HepG2 (cell line): ENCODE results near the gene RIN3. TPM values are rescaled to one million over a fixed set of nuclear protein-coding genes. Genes with fewer than 3 reads are reported as not detected.

Experiments
- ATF4 ChIP-seq, 2 experiments: fragments of 450-650 bp in 1 of 2; sonication (generic) in 1 of 2; formaldehyde crosslinking; IDR thresholded peaks; 2 replicates each; pipeline versions ENCODE4 v1.5.0 to v1.8.0; 2020 to 2022; ENCODE audit warnings: mild to moderate bottlenecking in 1 of 2, missing genetic modification reagents in 1 of 2
- CBX2 ChIP-seq, 2 experiments: fragments of 200-600 bp in 1 of 2; sonication (generic); formaldehyde crosslinking in 1 of 2; IDR thresholded peaks; 2 replicates each; pipeline versions ENCODE4 v1.7.0 to v1.8.1; 2018 to 2022; ENCODE audit warnings: low read depth in 2 of 2, low read length in 1 of 2, mild to moderate bottlenecking in 1 of 2, missing genetic modification reagents in 1 of 2
- GABPA ChIP-seq, 2 experiments: IDR thresholded peaks; 2 replicates each; pipeline ENCODE4 v1.6.1; 2011 to 2016; ENCODE audit warnings: low read depth in 2 of 2, low read length in 1 of 2, missing biosample characterization in 1 of 2, missing genetic modification characterization in 1 of 2
- HOXD1 ChIP-seq: sonication (generic); formaldehyde crosslinking; IDR thresholded peaks from 2 replicates; pipeline ENCODE4 v1.5.0; 2020; ENCODE audit warnings: missing genetic modification reagents
- ZHX2 ChIP-seq, 2 experiments: sonication (generic) in 1 of 2; formaldehyde crosslinking in 1 of 2; IDR thresholded peaks; 2 replicates each; pipeline versions ENCODE4 v1.6.1 to v1.9.0; 2014 to 2022; ENCODE audit warnings: antibody characterized with exemption in 1 of 2, borderline replicate concordance in 1 of 2, inconsistent platforms in 1 of 2, low read depth in 1 of 2, missing genetic modification reagents in 1 of 2
- ZNF609 ChIP-seq: sonication (generic); formaldehyde crosslinking; IDR thresholded peaks from 2 replicates; pipeline ENCODE4 v1.4.0; 2020; ENCODE audit warnings: mild to moderate bottlenecking, missing genetic modification reagents, borderline replicate concordance
- ZNF646 ChIP-seq: sonication (generic); formaldehyde crosslinking; IDR thresholded peaks from 2 replicates; pipeline ENCODE4 v1.9.0; 2021; ENCODE audit warnings: mild to moderate bottlenecking, missing genetic modification reagents
- polyA plus RNA-seq, 8 experiments: library from polyadenylated mRNA; depleted of rRNA in 3 of 8; stranded (reverse) in 7 of 8; unstranded in 1 of 8; fragments of >200 nt; fragmentation: Illumina TruSeq in 4 of 8; extraction: Trizol in 4 of 8; gene quantifications; 2 replicates each; pipeline versions ENCODE4 v1.2.1 to v1.2.3, GENCODE V29; 2011 to 2016; ENCODE audit warnings: low read depth in 4 of 8, missing spikeins in 1 of 8, mixed read lengths in 1 of 8; ENCODE audit not compliant: insufficient read depth in 1 of 8
- total RNA-seq, 5 experiments: library from RNA; depleted of rRNA; stranded (reverse); fragments of >200 nt; fragmentation: Illumina TruSeq; extraction: Trizol; gene quantifications; 2 replicates each; pipeline ENCODE4 v1.2.3, GENCODE V29; 2016; ENCODE audit warnings: low read depth in 1 of 5

Gene RIN3
- total and polyA plus RNA-seq, 2 of the 13 experiments (the other 11 are each of a cell fraction or from before 2014, with no cell fraction given), result 2.3 to 3.6 TPM

GRCh38 chr14:92556863-92557543 lies 43.4 kb downstream of the RIN3 start (continued):
- TF ChIP-seq ZNF646 (CRISPR knock-in tag) (no peak), HOXD1 (no peak), GABPA (IDR thresholded peaks at IDR 0.05; ENCODE audit: low read depth, low read length) (no peak), GABPA (CRISPR knock-in tag; IDR thresholded peaks at IDR 0.05; ENCODE audit: low read depth) (no peak), ZHX2 (IDR thresholded peaks at IDR 0.05; ENCODE audit: low read depth) (no peak), ZHX2 (CRISPR knock-in tag; IDR thresholded peaks at IDR 0.05; ENCODE audit: borderline replicate concordance) (no peak), ZNF609 (CRISPR knock-in tag) (peak; percentile 74), CBX2 (IDR thresholded peaks at IDR 0.05; ENCODE audit: low read depth, low read length) (no peak), CBX2 (CRISPR knock-in tag; IDR thresholded peaks at IDR 0.05; ENCODE audit: low read depth) (no peak), ATF4 (CRISPR knock-in tag; IDR thresholded peaks at IDR 0.05) (peak in 1 of 2 experiments; percentile 85; a peak in 2 of 4 replicates)
